H1 (cell line): Measurements from ENCODE around the gene FGF14. TPM values are rescaled to one million over a fixed set of nuclear protein-coding genes. Genes with fewer than 3 reads are reported as not detected.

Experiments used
- ZNF274 ChIP-seq: IDR thresholded peaks from 2 replicates; pipeline ENCODE4 v1.7.0; 2012; ENCODE audit warnings: low read length, borderline replicate concordance; ENCODE audit errors: extremely low read depth
- polyA plus RNA-seq, 7 experiments: library from polyadenylated mRNA; depleted of rRNA in 3 of 7; stranded (reverse) in 5 of 7; unstranded in 2 of 7; fragments of >200 nt in 5 of 7; fragments of 200-250 nt in 2 of 7; gene quantifications; 1 replicate in 5 of 7; 2 replicates in 1 of 7; 4 replicates in 1 of 7; pipeline versions ENCODE4 v1.2.1 to v1.2.3, GENCODE V29; 2011 to 2013; ENCODE audit warnings: missing spikeins in 2 of 7, mixed read lengths in 2 of 7
- total RNA-seq: library from RNA; stranded (reverse); fragmentation: NEBNext Ultra II Directional; extraction: Animal tissue kit (Norgen Biotek cat#: 25700); gene quantifications from 2 replicates; pipeline ENCODE4 v1.2.1, GENCODE V29; 2021

The FGF14 gene
- total and polyA plus RNA-seq, 2 of the 8 experiments (the other 6 are each of a cell fraction or from before 2014, with no cell fraction given): 0.05 to 0.58 TPM

DNA sequence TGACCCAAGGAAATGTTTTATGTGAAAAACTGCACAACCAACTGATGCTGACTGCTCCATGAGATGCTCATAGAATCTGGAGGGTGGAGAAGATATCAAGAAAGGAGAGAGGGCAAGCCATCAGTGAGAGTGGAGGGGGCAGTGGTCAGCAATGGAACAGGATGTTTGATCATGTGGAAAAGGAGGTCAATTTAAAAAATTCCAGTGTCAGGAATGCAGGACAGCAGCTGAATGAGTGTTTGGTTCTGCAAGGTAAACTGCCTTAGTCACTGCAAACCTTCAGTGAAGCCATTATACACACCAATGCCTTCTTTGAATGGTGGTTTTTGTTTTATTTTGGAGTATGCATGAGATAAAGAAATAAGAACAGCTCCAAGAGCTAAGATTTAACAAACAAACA is 121.5 kb downstream of the FGF14 start (continued):
- no peak for TF ChIP-seq ZNF274
